Activated CD8-positive, alpha-beta memory T cell treated with anti-CD3 and anti-CD28 coated beads for 4 hours (primary cell): ENCODE measurements around the gene CHRNA1.
"Not testable (repeated sequence)": the region's sequence is repeated elsewhere in the genome, so short reads cannot be mapped to it uniquely, and the experiment has no call there.

Experiments
- DNase-seq, 2 donors: peaks; one replicate each; pipeline ENCODE4 v3.0.0-alpha.2; 2020; ENCODE audit warnings: low read depth in 2 of 2

Gene CHRNA1

DNA sequence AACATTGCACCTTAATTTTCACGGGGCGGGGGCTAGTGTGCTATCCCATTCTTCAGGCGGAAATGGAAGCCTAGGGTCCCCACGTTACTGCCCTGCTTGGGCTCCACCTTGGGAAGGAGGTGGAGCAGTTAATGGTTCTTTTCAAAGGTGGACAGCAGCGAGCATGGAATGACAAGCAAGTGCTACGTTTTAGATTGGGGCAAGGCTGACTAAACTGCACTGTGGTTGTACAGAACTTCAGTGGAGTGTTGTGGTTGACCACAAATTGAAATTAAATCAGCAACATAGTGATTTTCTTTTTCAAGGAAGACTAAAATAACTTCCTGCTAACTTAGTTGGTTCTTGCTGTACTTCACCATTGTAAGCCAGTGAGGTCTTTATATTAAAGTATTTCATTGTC is 47.0 kb downstream of the CHRNA1 start:
- no peak for DNase-seq

DNA sequence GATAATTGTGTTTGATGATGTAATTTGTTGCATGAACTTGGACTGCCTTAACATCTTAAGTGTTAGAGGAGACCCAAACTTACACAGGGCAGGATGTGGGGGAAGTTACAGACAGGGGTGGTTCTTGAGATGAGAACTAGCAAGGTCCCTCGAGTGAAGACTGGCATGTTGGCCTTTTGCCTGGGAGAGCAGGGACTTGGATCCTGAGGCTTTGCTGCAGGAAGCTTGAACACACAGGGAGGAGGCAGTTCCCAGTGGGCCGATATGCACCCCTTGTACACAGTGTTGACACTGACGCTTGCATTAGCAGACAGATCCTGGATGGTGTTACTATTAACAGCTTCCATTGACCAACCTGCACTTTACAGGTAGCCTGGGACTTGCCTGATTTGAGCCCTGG is 47.5 kb downstream of the CHRNA1 start:
- DNase-seq, result no peak

DNA sequence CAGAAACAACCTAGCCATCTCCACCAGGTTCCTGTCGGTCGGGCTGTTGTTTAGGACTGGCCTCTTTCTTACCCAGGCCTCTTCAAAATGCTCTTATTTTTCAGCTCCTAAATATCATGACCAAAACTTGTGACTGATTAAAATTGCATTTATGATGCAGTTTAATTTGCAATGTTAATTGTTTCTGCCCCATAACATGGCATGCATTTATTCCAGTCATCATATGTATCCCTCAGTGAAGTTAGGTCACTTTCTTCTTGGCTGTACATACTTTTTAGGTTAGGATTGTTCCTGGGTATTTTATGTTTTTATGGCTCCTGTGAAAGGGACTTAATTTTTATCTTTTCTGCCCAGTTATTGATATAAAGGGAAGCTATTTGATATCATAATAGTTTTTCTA is 50.6 kb downstream of the CHRNA1 start:
- DNase-seq, result no peak

DNA sequence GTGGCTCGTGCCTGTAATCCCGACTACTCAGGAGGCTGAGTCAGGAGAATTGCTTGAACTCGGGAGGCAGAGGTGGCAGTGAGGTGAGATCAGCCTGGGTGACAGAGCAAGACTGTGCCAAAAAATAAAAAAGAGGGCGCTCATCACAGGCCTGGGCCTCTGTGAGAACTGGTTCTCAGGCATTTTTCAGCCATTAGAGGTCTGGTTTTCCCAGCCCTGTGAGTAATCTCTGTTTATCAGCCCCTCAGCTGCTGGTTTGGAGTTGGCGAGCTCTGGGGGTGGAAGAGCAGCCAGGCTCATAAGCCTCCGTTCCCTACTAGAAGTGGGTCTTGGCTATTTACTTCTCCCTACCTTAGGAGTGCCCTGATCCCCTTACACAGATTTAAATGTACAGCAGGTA is 53.1 kb downstream of the CHRNA1 start:
- DNase-seq, result no peak

DNA sequence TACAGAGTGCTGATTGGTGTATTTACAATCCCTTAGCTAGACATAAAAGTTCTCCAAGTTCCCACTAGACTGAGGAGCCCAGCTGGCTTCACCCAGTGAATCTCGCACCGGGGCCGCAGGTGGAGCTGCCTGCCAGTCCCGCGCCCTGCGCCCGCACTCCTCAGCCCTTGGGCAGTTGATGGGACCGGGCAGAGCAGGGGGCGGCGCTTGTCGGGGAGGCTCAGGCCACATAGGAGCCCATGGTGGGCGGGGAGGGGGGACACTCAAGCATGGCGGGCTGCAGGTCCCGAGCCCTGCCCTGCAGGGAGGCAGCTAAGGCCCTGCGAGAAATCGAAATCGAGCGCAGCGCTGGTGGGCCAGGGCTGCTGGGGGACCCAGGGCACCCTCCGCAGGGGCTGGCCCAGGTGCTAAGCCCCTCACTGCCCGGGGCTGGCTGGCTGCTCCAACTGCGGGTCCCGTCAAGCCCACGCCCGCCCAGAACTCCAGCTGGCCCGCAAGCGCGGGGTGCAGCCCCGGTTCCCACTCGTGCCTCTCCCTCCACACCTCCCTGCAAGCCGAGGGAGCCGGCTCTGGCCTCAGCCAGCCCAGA is 54.8 kb downstream of the CHRNA1 start:
- not testable (repeated sequence) for DNase-seq

DNA sequence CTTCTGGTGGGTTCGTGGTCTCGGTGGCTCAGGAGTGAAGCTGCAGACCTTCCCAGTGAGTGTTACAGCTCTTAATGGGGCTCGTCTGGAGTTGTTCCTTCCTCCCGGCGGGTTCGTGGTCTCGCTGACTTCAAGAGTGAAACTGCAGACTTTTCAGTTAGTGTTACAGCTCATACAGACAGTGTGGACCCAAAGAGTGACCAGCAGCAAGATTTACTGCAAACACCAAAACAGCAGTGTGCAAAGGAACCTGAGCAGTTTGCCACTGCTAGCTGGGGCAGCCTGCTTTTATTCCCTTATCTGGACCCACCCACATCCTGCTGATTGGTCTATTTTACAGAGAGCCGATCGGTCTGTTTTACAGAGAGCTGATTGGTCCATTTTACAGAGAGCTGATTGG is 55.6 kb downstream of the CHRNA1 start:
- DNase-seq, result no peak

DNA sequence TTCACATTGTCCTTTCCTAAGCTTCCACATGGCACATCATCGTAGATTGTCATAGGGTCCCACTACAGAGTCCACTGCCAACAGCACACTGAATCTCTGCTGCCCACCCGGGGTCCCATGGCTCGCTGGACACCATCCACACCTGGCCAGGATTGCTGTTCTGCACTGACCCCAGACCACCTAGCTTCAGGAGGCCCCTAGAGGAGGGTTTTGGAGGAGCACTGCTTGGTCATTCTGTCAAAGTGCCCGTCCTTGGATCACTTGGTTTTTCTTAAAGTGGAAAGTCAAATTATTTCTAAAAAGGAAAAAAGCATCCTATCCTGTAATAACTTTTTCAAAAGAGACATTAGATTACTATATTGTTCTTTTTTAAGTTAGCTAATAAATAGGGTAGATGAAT is 59.0 kb downstream of the CHRNA1 start:
- DNase-seq, result no peak

DNA sequence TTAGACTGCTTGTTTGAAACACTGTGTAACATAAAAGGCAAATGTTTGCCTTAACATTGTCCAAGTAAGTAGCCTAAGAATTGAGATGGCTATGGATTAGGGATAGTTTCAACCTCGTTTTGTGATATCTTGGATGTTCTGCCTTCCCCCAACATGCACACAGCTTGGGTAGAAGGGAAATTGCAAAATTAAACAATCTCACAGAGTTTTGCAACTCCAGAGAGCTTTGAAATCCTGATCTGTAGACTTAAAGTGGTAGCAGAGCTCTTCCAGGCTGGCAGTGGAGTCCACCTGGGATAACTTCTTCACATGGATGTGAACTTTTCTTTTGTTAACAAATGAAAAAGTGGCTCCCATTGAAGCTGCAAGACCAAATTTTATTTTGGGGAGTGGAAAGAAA is 59.6 kb downstream of the CHRNA1 start:
- no peak for DNase-seq

DNA sequence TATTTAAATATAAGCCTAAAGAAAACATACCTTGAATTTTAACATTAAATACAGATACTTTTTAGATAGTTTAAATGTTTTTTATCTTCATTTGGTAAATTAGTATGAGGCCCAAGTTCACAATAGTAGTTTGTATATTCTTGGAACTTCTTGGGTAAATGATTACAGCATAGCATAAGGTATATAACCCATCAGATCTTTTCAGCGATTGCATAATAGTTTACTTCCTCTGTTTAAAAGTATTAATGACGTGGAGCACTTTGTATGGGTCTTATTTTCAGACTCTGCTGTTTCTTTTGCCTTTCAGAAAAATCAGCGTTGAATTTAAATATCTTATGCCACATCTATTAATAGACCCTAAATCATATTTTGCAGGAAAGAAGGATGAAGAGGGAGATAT is 60.2 kb downstream of the CHRNA1 start:
- DNase-seq, result no peak

DNA sequence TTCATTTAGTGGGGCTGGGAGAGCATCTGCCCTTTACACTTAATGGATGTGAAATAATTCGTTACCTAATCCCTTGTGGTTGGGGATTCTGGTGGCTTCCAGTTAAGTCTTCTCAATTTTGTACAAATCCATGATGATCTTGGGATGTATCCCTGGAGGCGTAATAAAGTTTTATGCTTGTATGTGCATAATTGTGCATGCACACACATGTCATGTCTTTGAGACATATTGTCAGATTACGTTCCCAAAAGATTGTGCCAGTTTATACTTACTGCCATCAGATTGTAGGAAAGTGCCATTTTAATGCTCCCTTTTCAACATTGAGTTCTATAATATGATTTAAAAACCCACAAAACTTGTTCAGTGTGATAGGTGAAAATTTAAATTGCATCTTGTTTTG is 60.8 kb downstream of the CHRNA1 start:
- no peak for DNase-seq

DNA sequence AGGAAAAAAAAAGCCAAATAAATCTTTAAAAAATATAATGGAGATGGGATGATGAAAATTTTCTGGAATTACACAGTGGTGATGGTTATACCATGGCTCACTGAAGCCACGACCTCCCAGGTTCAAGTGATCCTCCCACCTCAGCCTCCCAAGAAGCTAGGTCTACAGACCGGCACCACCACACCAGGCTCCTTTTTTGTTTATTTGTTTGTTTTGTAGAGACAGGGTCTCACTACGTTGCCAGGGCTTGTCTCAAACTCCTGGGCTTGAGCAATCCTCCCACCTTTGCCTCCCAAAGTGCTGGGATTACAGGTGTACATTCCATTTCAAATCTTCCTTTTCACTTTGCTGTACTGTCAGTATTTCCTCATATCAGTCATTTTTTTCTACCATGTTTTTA is 61.7 kb downstream of the CHRNA1 start:
- DNase-seq, result no peak

DNA sequence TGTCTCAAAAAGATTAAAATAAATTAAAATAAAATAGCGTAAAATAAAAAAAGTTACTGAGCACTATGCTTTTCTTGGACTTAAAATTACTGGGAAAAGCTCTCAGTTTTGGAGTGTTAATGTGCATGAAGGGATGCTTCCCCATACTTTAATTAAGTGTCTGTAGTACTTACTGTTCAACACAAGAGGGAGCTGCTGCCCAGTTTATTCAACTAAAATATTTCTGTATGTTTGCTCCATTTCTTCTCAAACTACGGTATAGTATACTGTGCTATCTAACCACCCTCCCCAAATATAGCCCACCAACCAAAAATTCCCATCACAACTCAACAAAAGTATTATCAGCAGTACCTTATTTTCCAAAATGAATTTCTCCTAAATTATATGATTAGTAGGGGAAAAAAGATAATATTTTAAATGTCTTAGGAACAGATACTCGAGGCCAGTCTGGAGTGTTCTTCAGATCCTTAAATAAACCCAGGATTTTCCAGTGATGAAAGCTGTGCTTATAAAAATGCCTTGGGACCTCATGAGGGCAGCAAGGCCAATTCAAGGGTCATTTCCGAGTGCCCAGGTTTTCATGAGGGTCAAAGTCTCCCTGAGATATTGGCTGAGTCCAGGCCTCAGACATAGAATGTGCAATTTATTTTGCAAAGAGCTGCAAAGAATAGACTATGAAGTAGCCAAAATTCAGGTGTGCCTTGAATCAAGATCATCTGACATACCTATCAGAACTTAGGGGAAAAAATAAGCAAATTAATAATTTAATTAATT is 64.1 kb downstream of the CHRNA1 start:
- DNase-seq, result no peak
